Fibroblast of villous mesenchyme (primary cell): ENCODE results near the gene TMEM150A. TPM values are rescaled to one million over a fixed set of nuclear protein-coding genes. Genes with fewer than 3 reads are reported as not detected.
A peak's percentile ranks its signal among the peaks of the same experiment; 100 is the strongest.
"Not testable (repeated sequence)": the region's sequence is repeated elsewhere in the genome, so short reads cannot be mapped to it uniquely, and the experiment has no call there.

Experiments
- DNase-seq: peaks from one replicate; pipeline ENCODE4 v3.0.0-alpha.2; 2010; ENCODE audit warnings: low read depth
- H3K4me3 ChIP-seq: 2 replicates; pipeline ENCODE4 v1.5.1; 2011; ENCODE audit warnings: low read depth, mild to moderate bottlenecking, low read length
- CTCF ChIP-seq: IDR thresholded peaks from 2 replicates; pipeline ENCODE4 v1.5.1; 2012; ENCODE audit warnings: low read depth, mild to moderate bottlenecking, low read length; ENCODE audit not compliant: insufficient read depth
- total RNA-seq: library from RNA; depleted of rRNA; stranded (reverse); fragments of >200 nt; gene quantifications from 2 replicates; pipeline ENCODE4 v1.2.3, GENCODE V29; 2012

TMEM150A gene
- total RNA-seq, 1 donor = 8.6 TPM

GRCh38 chr2:85604568-85605339 is 2.3 kb upstream of the TMEM150A start:
- H3K4me3 ChIP-seq = no peak overlapping the region
- peak; percentile 64 for DNase-seq
- no peak for TF ChIP-seq CTCF

- DNase-seq = not testable (repeated sequence)
- peak overlapping the region; percentile 97 for H3K4me3 ChIP-seq
Measured at GRCh38 chr2:85604133-85604444, 1.6 kb upstream of the TMEM150A start.

GRCh38 chr2:85601771-85602475 is 575 bp downstream of the TMEM150A start:
- DNase-seq = peak; percentile 64
- peak overlapping the region; percentile 97 for H3K4me3 ChIP-seq
- no peak for TF ChIP-seq CTCF

- TF ChIP-seq CTCF = no peak
Measured at GRCh38 chr2:85600951-85601770, 1.3 kb downstream of the TMEM150A start.

GRCh38 chr2:85600235-85600575 is 2.3 kb downstream of the TMEM150A start:
- H3K4me3 ChIP-seq = no peak overlapping the region
- DNase-seq = no peak
- no peak for TF ChIP-seq CTCF

More at GRCh38 chr2:85600951-85601770, 1.3 kb downstream of the TMEM150A start:
- peak overlapping the region; percentile 97 for H3K4me3 ChIP-seq
- no peak for DNase-seq

- no peak for TF ChIP-seq CTCF
- no peak overlapping the region for H3K4me3 ChIP-seq
- DNase-seq = no peak
Measured at GRCh38 chr2:85599468-85600234, 2.8 kb downstream of the TMEM150A start.
